MG63 (cell line): ENCODE measurements around the gene COL4A1. TPM values are rescaled to one million over a fixed set of nuclear protein-coding genes. Genes with fewer than 3 reads are reported as not detected.

Experiments
- total RNA-seq: library from RNA; depleted of rRNA; stranded (reverse); fragments of >200 nt; shearing (Covaris generic); gene quantifications from 2 replicates; pipeline ENCODE4 v1.2.3, GENCODE V29; 2014; ENCODE audit warnings: low replicate concordance; rRNA removed

Gene COL4A1
- total RNA-seq, 1 experiment from 2014 or later, result 24.9 TPM

Other genes with a start within 250 kb of the COL4A1 start
- 50.0 and 85.0 TPM in 2 replicates for gene COL4A2, start 127 bp upstream of the COL4A1 start, total RNA-seq